ENCODE results near the gene TMEM200C. TPM values are rescaled to one million over a fixed set of nuclear protein-coding genes. Genes with fewer than 3 reads are reported as not detected.

Gene TMEM200C
- total and polyA plus RNA-seq, 9 donors = 0.15 to 7.4 (median 0.80) TPM

- no peak for DNase-seq
- H3K27me3 ChIP-seq = no peaks in the 10 kb centered on the region
- no peak overlapping the region for H3K27ac ChIP-seq
- H3K4me3 ChIP-seq = no peak overlapping the region
- intact Hi-C loops (cut with DNase I) = no loop called here
- no peaks in the 10 kb centered on the region for H3K4me1 ChIP-seq (ENCODE audit: insufficient read depth)
- H3K9me3 ChIP-seq = no peaks in the 10 kb centered on the region
- no peaks in the 10 kb centered on the region for H3K36me3 ChIP-seq
- 69 to 73% (median 71%) methylated on average over 7 of the region's 7 CpGs for WGBS, 3 donors
- TF ChIP-seq EP300 (IDR thresholded peaks at IDR 0.05) (no peak), CTCF (IDR thresholded peaks at IDR 0.05) (no peak)
Measured at GRCh38 chr18:5912566-5912965, 17.2 kb upstream of the TMEM200C start.

- no peak for DNase-seq
- no peak overlapping the region for H3K27ac ChIP-seq
- intact Hi-C loops (cut with DNase I) = no loop called here
- no peaks in the 10 kb centered on the region for H3K36me3 ChIP-seq
- no peaks in the 10 kb centered on the region for H3K9me3 ChIP-seq
- no peak overlapping the region for H3K4me3 ChIP-seq
- TF ChIP-seq CTCF (IDR thresholded peaks at IDR 0.05) (no peak), POLR2A (IDR thresholded peaks at IDR 0.05) (no peak), EP300 (IDR thresholded peaks at IDR 0.05) (no peak)
- no peaks in the 10 kb centered on the region for H3K27me3 ChIP-seq
- no peaks in the 10 kb centered on the region for H3K4me1 ChIP-seq (ENCODE audit: insufficient read depth)
- 62 to 67% (median 64%) methylated on average over 2 of the region's 2 CpGs for WGBS, 3 donors
Measured at GRCh38 chr18:5909125-5909524, 13.8 kb upstream of the TMEM200C start.

GRCh38 chr18:5903386-5903785 lies 8.1 kb upstream of the TMEM200C start:
- intact Hi-C loops (cut with DNase I) = no loop called here
- WGBS, 3 donors = 66 to 69% (median 66%) methylated on average over 10 of the region's 10 CpGs
- Histone ChIP-seq H3K27ac (no peak overlapping the region), H3K36me3 (no peaks in the 10 kb centered on the region), H3K9me3 (no peaks in the 10 kb centered on the region), H3K4me1 (ENCODE audit: insufficient read depth) (no peaks in the 10 kb centered on the region), H3K4me3 (no peak overlapping the region), H3K27me3 (no peaks in the 10 kb centered on the region)
- no peak for TF ChIP-seq EP300 (IDR thresholded peaks at IDR 0.05)
- TF ChIP-seq POLR2A (IDR thresholded peaks at IDR 0.05) = no peak
- no peak for TF ChIP-seq CTCF (IDR thresholded peaks at IDR 0.05)
- no peak for DNase-seq

- H3K4me1 ChIP-seq (ENCODE audit: insufficient read depth) = no peaks in the 10 kb centered on the region
- WGBS, 3 donors = 71 to 79% (median 75%) methylated on average over 6 of the region's 6 CpGs
- no peaks in the 10 kb centered on the region for H3K9me3 ChIP-seq
- TF ChIP-seq EP300 (IDR thresholded peaks at IDR 0.05) = no peak
- no peak for TF ChIP-seq CTCF (IDR thresholded peaks at IDR 0.05)
- TF ChIP-seq POLR2A (IDR thresholded peaks at IDR 0.05) = no peak
- H3K27ac ChIP-seq = no peak overlapping the region
- no peak overlapping the region for H3K4me3 ChIP-seq
- no peaks in the 10 kb centered on the region for H3K36me3 ChIP-seq
- intact Hi-C loops (cut with DNase I) = no loop called here
- DNase-seq = no peak
- H3K27me3 ChIP-seq = no peaks in the 10 kb centered on the region
Measured at GRCh38 chr18:5900262-5900661, 4.9 kb upstream of the TMEM200C start.

- 93 to 99% (median 95%) methylated on average over 3 of the region's 3 CpGs for WGBS, 3 donors
- H3K9me3 ChIP-seq = no peaks in the 10 kb centered on the region
- DNase-seq = no peak
Measured at GRCh38 chr18:5899835-5900234, 4.5 kb upstream of the TMEM200C start.

More at GRCh38 chr18:5899835-5900234, 4.5 kb upstream of the TMEM200C start:
- TF ChIP-seq POLR2A (IDR thresholded peaks at IDR 0.05) = no peak
- no peak for TF ChIP-seq EP300 (IDR thresholded peaks at IDR 0.05)
- TF ChIP-seq CTCF (IDR thresholded peaks at IDR 0.05) = no peak
- H3K27me3 ChIP-seq = no peaks in the 10 kb centered on the region
- no peak overlapping the region for H3K27ac ChIP-seq
- H3K36me3 ChIP-seq = no peaks in the 10 kb centered on the region
- no peak overlapping the region for H3K4me3 ChIP-seq
- intact Hi-C loops (cut with DNase I) = loop anchor here in 1 of 4 donors (10.0 kb wide), 1 partner anchor 835 kb away; no protein-coding TSS in a partner anchor
- H3K4me1 ChIP-seq (ENCODE audit: insufficient read depth) = no peaks in the 10 kb centered on the region
